ENCODE data around the gene ZNF827. TPM values are rescaled to one million over a fixed set of nuclear protein-coding genes. Genes with fewer than 3 reads are reported as not detected.
A peak's percentile ranks its signal among the peaks of the same experiment; 100 is the strongest.

ZNF827 gene
- total and polyA plus RNA-seq, 11 donors = 4.5 to 30.1 (median 18.1) TPM

DNA sequence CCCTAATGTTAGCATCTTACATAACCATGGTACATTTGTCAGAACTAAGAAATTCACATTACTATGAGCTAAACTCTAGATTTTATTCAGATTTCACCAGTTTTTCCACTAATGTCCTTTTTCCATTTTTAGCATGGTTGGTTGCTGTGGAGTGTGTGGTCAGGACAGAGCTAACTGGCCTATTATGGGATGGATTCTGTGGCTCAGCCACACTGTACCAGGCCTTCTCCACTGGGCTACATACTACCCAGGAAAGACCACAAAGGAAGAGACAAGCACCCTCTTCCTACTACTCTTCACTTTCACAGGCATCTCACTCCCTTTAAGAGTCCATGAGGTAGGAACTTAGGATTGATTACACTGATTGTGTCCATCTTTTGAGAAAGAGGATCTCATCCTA lies 67.4 kb downstream of the ZNF827 start:
- H3K27ac ChIP-seq = no peak overlapping the region
- intact Hi-C loops (cut with DNase I) = no loop called here
- ATAC-seq (no peak), DNase-seq (no peak)
- no peaks in the 10 kb centered on the region for H3K27me3 ChIP-seq
- peaks cover 0 to 30% (median 9%) of the 10 kb centered on the region in 12 donors for H3K4me1 ChIP-seq
- no peaks in the 10 kb centered on the region for H3K36me3 ChIP-seq
- H3K4me3 ChIP-seq = no peak overlapping the region
- H3K9me3 ChIP-seq = no peaks in the 10 kb centered on the region
- TF ChIP-seq, protein P1, sequence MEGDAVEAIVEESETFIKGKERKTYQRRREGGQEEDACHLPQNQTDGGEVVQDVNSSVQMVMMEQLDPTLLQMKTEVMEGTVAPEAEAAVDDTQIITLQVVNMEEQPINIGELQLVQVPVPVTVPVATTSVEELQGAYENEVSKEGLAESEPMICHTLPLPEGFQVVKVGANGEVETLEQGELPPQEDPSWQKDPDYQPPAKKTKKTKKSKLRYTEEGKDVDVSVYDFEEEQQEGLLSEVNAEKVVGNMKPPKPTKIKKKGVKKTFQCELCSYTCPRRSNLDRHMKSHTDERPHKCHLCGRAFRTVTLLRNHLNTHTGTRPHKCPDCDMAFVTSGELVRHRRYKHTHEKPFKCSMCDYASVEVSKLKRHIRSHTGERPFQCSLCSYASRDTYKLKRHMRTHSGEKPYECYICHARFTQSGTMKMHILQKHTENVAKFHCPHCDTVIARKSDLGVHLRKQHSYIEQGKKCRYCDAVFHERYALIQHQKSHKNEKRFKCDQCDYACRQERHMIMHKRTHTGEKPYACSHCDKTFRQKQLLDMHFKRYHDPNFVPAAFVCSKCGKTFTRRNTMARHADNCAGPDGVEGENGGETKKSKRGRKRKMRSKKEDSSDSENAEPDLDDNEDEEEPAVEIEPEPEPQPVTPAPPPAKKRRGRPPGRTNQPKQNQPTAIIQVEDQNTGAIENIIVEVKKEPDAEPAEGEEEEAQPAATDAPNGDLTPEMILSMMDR (IDR thresholded peaks at IDR 0.05) = no peak
- no peak for TF ChIP-seq POLR2A (IDR thresholded peaks at IDR 0.05)

DNA sequence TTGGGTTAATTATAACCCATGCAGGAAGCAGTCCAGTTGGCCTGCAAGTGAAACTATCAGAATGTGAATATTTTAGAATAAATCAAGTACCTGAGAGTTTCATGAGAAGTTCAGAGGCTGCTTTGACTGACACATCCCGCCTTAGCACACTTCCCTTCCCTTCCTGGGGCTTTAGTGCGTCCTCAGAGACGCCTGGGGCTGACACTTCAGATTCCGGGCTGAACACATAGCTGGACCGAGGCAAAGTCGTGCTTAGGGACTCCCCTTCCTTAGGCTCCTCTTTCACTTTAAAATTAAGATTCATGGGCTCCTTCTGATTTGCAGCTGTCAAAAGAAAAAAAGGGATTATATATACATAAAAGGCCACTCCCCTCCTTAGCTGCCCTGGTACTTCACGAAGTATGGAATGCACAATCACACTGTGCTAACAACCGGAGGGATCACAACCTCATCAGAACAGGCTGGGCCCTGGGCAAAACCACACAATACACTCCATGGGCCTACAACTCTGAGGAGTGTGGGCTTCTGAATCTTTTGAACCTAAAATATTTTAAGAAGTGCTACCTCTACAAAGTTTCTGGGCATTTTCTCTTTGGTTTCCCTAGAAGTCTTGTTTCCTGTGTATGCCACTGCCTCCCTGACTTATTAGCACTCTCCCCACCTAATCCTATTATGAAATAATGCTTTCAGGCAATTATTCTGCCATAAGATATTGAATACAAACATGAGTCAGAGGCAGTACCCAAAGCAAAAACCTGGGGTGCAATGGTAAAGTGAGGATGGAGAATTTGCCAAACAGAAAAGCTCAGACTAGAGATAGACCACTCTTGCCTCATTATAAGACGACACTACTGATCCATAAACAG lies 68.2 kb downstream of the ZNF827 start:
- Histone ChIP-seq H3K27me3 (no peaks in the 10 kb centered on the region), H3K4me1 (peaks cover 0 to 32% (median 10%) of the 10 kb centered on the region in 12 donors), H3K9me3 (no peaks in the 10 kb centered on the region), H3K4me3 (no peak overlapping the region), H3K36me3 (no peaks in the 10 kb centered on the region), H3K27ac (no peak overlapping the region)
- 62 to 65% (median 64%) methylated on average over 9 of the region's 9 CpGs for WGBS, 4 donors
- DNase-seq (no peak), ATAC-seq (peak in 1 of 4 donors; percentile 55)
- intact Hi-C loops (cut with DNase I) = no loop called here
- no peak for TF ChIP-seq POLR2A (IDR thresholded peaks at IDR 0.05)
- TF ChIP-seq, protein P1 (IDR thresholded peaks at IDR 0.05) = no peak

DNA sequence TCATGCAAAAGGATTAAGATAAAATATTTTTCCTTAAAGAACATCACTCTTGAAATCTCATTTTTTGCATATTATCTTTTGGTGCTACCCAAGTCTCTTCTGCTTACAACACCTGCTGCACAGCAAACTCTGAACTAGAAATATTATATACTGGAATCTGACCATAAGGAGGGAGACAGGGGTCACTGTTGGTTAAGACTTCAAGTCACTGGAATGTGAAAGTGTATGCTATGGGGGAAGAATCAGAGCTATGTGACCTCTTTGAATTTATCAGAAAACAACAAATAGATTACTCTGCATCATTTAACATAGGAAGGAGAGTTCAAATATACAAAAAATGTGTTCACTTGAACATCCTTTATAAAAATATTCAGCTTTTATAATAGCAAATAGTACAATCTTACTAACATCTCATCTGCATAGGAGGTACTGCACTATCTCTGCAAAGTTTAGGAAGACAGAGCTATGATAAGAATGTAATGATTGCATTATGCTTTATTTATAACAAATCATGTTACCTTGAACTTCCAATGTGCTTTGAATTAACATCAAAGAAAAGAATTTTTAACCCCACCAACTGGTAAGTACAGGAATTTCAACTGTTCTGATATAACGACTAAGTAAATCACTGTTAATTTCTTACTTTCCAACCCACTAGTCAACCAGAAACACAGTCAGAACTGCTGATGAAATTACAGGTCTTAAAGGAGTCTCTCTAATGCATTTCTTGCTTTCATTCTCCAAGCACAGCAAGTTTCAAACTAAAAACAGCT lies 69.8 kb downstream of the ZNF827 start:
- WGBS, 4 donors = 43 to 50% (median 47%) methylated on average over 1 of the region's 1 CpG
- H3K4me1 ChIP-seq = peaks cover 0 to 32% (median 10%) of the 10 kb centered on the region in 12 donors
- no peak overlapping the region for H3K4me3 ChIP-seq
- intact Hi-C loops (cut with DNase I) = no loop called here
- no peak overlapping the region for H3K27ac ChIP-seq
- H3K27me3 ChIP-seq = no peaks in the 10 kb centered on the region
- ATAC-seq (no peak), DNase-seq (no peak)
- no peaks in the 10 kb centered on the region for H3K9me3 ChIP-seq
- no peaks in the 10 kb centered on the region for H3K36me3 ChIP-seq
- TF ChIP-seq POLR2A (IDR thresholded peaks at IDR 0.05) = no peak
- TF ChIP-seq, protein P1 (IDR thresholded peaks at IDR 0.05) = peak in 3 of 12 donors; percentile 5 to 11 (median 7)

DNA sequence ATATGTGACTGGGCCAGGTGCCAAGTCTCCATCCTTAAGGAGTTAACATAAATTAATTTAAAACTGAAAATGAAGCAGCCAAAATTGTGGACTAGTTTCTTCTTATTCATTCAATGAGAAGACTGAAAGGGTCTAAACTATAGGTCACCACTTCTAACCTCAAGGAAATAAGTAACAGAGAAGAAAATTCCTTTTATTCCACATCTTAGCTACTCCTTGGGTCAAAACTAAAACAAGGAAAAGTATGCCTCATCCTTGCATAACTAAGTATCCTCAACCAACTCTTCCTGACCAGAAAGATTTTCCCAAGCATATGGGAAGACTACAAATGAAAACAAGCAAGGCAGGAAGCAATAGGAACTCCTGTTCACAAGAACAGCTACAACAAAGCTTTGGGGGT lies 71.2 kb downstream of the ZNF827 start:
- no peak for DNase-seq
- Histone ChIP-seq H3K27me3 (no peaks in the 10 kb centered on the region), H3K4me3 (no peak overlapping the region), H3K27ac (no peak overlapping the region), H3K9me3 (no peaks in the 10 kb centered on the region), H3K4me1 (peaks cover 0 to 32% (median 10%) of the 10 kb centered on the region in 12 donors), H3K36me3 (no peaks in the 10 kb centered on the region)
- no peak for ATAC-seq
- intact Hi-C loops (cut with DNase I) = no loop called here
- TF ChIP-seq POLR2A (IDR thresholded peaks at IDR 0.05) = no peak
- TF ChIP-seq, protein P1 (IDR thresholded peaks at IDR 0.05) = no peak
